ENCODE results near the gene COMMD1.
"Not testable (repeated sequence)": the region's sequence is repeated elsewhere in the genome, so short reads cannot be mapped to it uniquely, and the experiment has no call there.

The COMMD1 gene

GRCh38 chr2:62014102-62014501 is 108.6 kb downstream of the COMMD1 start:
- in situ Hi-C loops (cut with MboI; ENCODE audit: low sequenced_read_pairs): no loop called here

GRCh38 chr2:62016957-62017356 is 111.5 kb downstream of the COMMD1 start:
- in situ Hi-C loops (cut with MboI; ENCODE audit: low sequenced_read_pairs): no loop called here

- in situ Hi-C loops (cut with MboI; ENCODE audit: low sequenced_read_pairs): no loop called here
Observed at GRCh38 chr2:62029910-62030309, 124.4 kb downstream of the COMMD1 start.

GRCh38 chr2:62030902-62031301 is 125.4 kb downstream of the COMMD1 start:
- in situ Hi-C loops (cut with MboI; ENCODE audit: low sequenced_read_pairs): no loop called here

- in situ Hi-C loops (cut with MboI; ENCODE audit: low sequenced_read_pairs): no loop called here
Observed at GRCh38 chr2:62032096-62032495, 126.6 kb downstream of the COMMD1 start.

GRCh38 chr2:62034715-62035114 is 129.2 kb downstream of the COMMD1 start:
- in situ Hi-C loops (cut with MboI; ENCODE audit: low sequenced_read_pairs): no loop called here

- in situ Hi-C loops (cut with MboI; ENCODE audit: low sequenced_read_pairs): no loop called here
Observed at GRCh38 chr2:62036229-62036628, 130.8 kb downstream of the COMMD1 start.

GRCh38 chr2:62036761-62037250 is 131.3 kb downstream of the COMMD1 start:
- in situ Hi-C loops (cut with MboI; ENCODE audit: low sequenced_read_pairs): no loop called here

GRCh38 chr2:62038975-62039771 is 133.7 kb downstream of the COMMD1 start:
- in situ Hi-C loops (cut with MboI; ENCODE audit: low sequenced_read_pairs): no loop called here

GRCh38 chr2:62040926-62041325 is 135.5 kb downstream of the COMMD1 start:
- in situ Hi-C loops (cut with MboI; ENCODE audit: low sequenced_read_pairs): no loop called here

- in situ Hi-C loops (cut with MboI; ENCODE audit: low sequenced_read_pairs): not testable (repeated sequence)
Observed at GRCh38 chr2:62041701-62042385, 136.4 kb downstream of the COMMD1 start.

- in situ Hi-C loops (cut with MboI; ENCODE audit: low sequenced_read_pairs): no loop called here
Observed at GRCh38 chr2:62042400-62042799, 136.9 kb downstream of the COMMD1 start.

- in situ Hi-C loops (cut with MboI; ENCODE audit: low sequenced_read_pairs): no loop called here
Observed at GRCh38 chr2:62042944-62043343, 137.5 kb downstream of the COMMD1 start.

GRCh38 chr2:62045017-62045543 is 139.6 kb downstream of the COMMD1 start:
- in situ Hi-C loops (cut with MboI; ENCODE audit: low sequenced_read_pairs): no loop called here

GRCh38 chr2:62046141-62046540 is 140.7 kb downstream of the COMMD1 start:
- in situ Hi-C loops (cut with MboI; ENCODE audit: low sequenced_read_pairs): no loop called here

GRCh38 chr2:62050456-62051045 is 145.1 kb downstream of the COMMD1 start:
- in situ Hi-C loops (cut with MboI; ENCODE audit: low sequenced_read_pairs): no loop called here

- in situ Hi-C loops (cut with MboI; ENCODE audit: low sequenced_read_pairs): no loop called here
Observed at GRCh38 chr2:62054029-62054791, 148.7 kb downstream of the COMMD1 start.

- in situ Hi-C loops (cut with MboI; ENCODE audit: low sequenced_read_pairs): no loop called here
Observed at GRCh38 chr2:62054916-62055450, 149.5 kb downstream of the COMMD1 start.

GRCh38 chr2:62055724-62056336 is 150.4 kb downstream of the COMMD1 start:
- in situ Hi-C loops (cut with MboI; ENCODE audit: low sequenced_read_pairs): no loop called here

- in situ Hi-C loops (cut with MboI; ENCODE audit: low sequenced_read_pairs): no loop called here
Observed at GRCh38 chr2:62056341-62056740, 150.9 kb downstream of the COMMD1 start.

Data from hTERT RPE-1 (cell line).